HG02973 (cell line): ENCODE results near the gene ELOA.
"Not testable (repeated sequence)": the region's sequence is repeated elsewhere in the genome, so short reads cannot be mapped to it uniquely, and the experiment has no call there.

Experiments used
- ATAC-seq: cut with Tn5 transposase; IDR thresholded peaks from one replicate; pipeline ENCODE4 v1.9.1; 2021; ENCODE audit warnings: moderate library complexity; ENCODE audit not compliant: unreplicated experiment

The ELOA gene

GRCh38 chr1:23800400-23801337 lies 57.4 kb downstream of the ELOA start, which contains the start of gene GALE:
Gene GALE (minus strand): TSS chr1:23800754. CDS start chr1:23799007, 1,747 bp downstream.
- ATAC-seq = peak; percentile 65

DNA sequence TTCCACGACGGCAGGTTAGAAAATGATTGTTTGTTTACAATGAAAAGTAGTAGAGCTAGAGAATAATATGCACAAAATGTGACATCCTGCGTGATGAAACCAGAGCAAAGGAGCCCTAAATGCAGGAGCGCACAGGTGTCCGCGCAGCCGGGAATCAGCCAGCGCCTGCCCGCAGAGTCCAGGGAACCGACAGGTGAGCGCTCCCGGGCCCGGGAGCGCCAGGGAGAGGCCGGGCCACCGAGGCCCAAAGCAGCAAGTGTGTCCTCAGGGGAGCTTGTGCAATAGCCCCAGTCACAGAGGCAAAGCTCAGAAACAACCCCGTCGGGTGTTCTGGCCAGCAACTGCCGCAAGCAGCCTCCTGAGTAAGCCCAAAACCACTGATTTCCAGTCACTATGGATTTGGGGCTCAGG lies 58.1 kb downstream of the ELOA start:
- no peak for ATAC-seq

GRCh38 chr1:23801876-23802275 lies 58.6 kb downstream of the ELOA start:
- ATAC-seq = no peak

GRCh38 chr1:23802809-23803342 lies 59.6 kb downstream of the ELOA start:
- not testable (repeated sequence) for ATAC-seq

- ATAC-seq = no peak
These were observed 60.4 kb downstream of the ELOA start for GRCh38 chr1:23803674-23804073.

GRCh38 chr1:23804183-23804835 lies 61.0 kb downstream of the ELOA start:
- no peak for ATAC-seq

GRCh38 chr1:23805025-23805424 lies 61.8 kb downstream of the ELOA start:
- ATAC-seq = no peak

GRCh38 chr1:23806280-23806679 lies 63.0 kb downstream of the ELOA start:
- ATAC-seq = no peak

DNA sequence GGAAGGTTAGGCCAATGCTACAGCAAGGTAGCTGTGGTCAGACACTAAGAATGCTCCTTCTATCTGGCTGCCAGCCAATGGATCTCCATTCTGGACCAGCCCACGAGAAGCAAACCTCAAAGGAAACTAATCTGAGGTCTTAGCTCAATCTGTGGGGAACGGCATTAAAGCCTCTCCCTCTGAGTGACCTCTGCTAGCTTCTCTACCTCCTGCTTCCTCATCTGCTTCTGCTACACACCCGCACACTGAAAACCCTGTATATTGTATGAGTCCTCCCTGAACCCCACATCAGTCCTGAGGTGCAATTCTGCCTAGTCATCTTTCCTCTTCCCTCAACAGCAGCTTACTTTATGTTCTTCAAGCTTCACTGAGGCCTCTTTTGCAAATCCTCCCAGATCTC lies 64.2 kb downstream of the ELOA start:
- no peak for ATAC-seq

- peak; percentile 48 for ATAC-seq
These were observed 66.5 kb downstream of the ELOA start for GRCh38 chr1:23809751-23810171.

DNA sequence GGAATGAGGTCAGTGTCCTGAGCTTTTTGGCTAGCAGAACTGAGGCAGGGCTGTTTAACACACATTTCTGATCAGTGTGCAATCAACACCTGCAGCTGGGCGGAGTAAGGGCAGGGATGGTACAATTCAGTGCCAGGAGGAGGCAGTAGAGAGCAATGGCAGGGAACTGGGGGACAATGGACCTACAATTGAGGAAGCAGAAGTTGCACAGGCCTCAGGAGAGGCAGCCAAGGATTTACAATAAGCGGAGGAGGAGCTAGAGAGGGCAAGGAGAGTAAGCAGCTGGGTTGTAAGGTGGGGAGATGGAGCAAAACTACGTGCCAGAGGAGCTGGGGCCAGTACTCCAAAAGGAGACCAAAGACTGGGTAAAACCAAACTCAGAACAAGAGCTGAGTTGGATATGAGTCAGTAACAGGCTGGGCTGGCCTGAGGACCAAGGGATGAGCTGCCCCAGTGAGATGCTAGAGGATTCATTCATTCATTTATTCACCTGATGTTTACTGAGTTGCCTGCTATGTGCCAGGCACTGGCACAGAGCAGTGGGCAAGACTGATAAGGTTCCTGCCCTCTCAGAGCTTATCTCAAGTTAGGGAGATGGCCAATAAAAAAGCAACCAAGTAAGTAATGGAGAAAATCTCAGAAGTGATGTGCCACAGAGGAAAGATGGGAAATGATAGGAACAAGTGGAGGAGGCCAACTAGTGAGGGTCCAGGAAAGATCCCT lies 67.7 kb downstream of the ELOA start:
- ATAC-seq = peak; percentile 44
